Measurements from ENCODE around the gene POMC. TPM values are rescaled to one million over a fixed set of nuclear protein-coding genes. Genes with fewer than 3 reads are reported as not detected.

The POMC gene
- total RNA-seq, 1 experiment from 2014 or later: 1.6 TPM

DNA sequence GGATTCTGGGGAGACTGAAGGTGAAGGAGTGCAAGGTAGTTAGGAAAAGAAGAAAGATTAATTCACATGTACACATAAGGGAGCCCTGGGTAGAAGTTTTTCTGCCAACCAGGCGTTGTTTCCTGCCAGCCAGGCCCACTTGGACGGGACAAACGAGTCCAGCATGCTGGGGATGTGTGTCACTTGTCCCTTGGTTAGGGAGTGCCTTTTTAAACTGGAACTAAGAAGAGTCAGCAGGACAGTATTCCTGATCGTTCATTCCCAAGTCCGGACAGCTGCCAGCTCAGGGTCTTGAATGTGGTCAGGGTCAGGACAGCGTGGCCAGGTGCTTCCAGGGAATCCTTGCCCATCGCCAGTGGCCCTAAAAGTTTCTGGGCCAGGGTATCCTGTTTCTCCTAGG lies 43.2 kb downstream of the POMC start:
- Histone ChIP-seq H2BK12ac (ENCODE audit: insufficient read length, low read depth, low read length) (no peak overlapping the region), H2BK120ac (ENCODE audit: low read depth, low read length, poor library complexity, severe bottlenecking) (no peak overlapping the region), H3K9ac (ENCODE audit: extremely low read depth, insufficient read length, low read length) (no peak overlapping the region), H3K23me2 (ENCODE audit: insufficient read length, low read depth, low read length, poor library complexity, severe bottlenecking) (no peaks in the 10 kb centered on the region), H3K18ac (ENCODE audit: insufficient read length, low read depth, low read length) (no peak overlapping the region), H2BK5ac (ENCODE audit: insufficient read length, low read length) (no peak overlapping the region), H3K9me3 (ENCODE audit: control insufficient read depth, low read depth, low read length) (no peaks in the 10 kb centered on the region), H4K8ac (replicated peaks; ENCODE audit: insufficient read length, low read depth, low read length) (no peak overlapping the region), H4K5ac (ENCODE audit: insufficient read length, low read depth, low read length) (no peak overlapping the region), H3K27me3 (ENCODE audit: insufficient read depth, low read length) (no peaks in the 10 kb centered on the region), H3K56ac (ENCODE audit: insufficient read length, low read depth, low read length) (no peak overlapping the region), H2BK20ac (ENCODE audit: low read depth, low read length, poor library complexity, severe bottlenecking) (no peak overlapping the region), H3K27ac (ENCODE audit: insufficient read length, low read depth, low read length) (no peak overlapping the region), H4K20me1 (ENCODE audit: control insufficient read depth, insufficient read depth, insufficient read length) (no peaks in the 10 kb centered on the region), H2AK5ac (ENCODE audit: insufficient read length, low read length) (no peak overlapping the region), H3K4me2 (ENCODE audit: insufficient read depth, insufficient read length, low read length) (no peak overlapping the region), H2BK15ac (ENCODE audit: low read depth, low read length) (no peak overlapping the region), H3K4me1 (ENCODE audit: insufficient read depth, low read length) (no peaks in the 10 kb centered on the region; the same call in 1 of the 2 replicates), H2AFZ (ENCODE audit: low read length) (no peak overlapping the region), H3T11ph (ENCODE audit: low read length) (no peak overlapping the region), H4K91ac (ENCODE audit: insufficient read length, low read depth, low read length) (no peak overlapping the region), H3K79me1 (ENCODE audit: insufficient read depth, low read depth, low read length, poor library complexity, severe bottlenecking) (no peaks in the 10 kb centered on the region), H3K14ac (ENCODE audit: insufficient read depth, low read length) (no peak overlapping the region), H3K79me2 (ENCODE audit: insufficient read depth, low read length) (no peaks in the 10 kb centered on the region), H3K4ac (ENCODE audit: low read depth, low read length) (no peak overlapping the region), H3K23ac (ENCODE audit: insufficient read length, low read depth, low read length) (no peak overlapping the region)
- no peak for DNase-seq
- H3K4me3 Mint-ChIP-seq: no peak overlapping the region
- no CpG with 5 or more reads among the region's 7 CpGs for WGBS (ENCODE audit: extremely low coverage, insufficient read length, low lambda C conversion rate)
- peak overlapping the region in 1 of 3 experiments; percentile 3; a peak in 3 of 7 replicates for H3K27ac Mint-ChIP-seq
- TF ChIP-seq, protein P1, sequence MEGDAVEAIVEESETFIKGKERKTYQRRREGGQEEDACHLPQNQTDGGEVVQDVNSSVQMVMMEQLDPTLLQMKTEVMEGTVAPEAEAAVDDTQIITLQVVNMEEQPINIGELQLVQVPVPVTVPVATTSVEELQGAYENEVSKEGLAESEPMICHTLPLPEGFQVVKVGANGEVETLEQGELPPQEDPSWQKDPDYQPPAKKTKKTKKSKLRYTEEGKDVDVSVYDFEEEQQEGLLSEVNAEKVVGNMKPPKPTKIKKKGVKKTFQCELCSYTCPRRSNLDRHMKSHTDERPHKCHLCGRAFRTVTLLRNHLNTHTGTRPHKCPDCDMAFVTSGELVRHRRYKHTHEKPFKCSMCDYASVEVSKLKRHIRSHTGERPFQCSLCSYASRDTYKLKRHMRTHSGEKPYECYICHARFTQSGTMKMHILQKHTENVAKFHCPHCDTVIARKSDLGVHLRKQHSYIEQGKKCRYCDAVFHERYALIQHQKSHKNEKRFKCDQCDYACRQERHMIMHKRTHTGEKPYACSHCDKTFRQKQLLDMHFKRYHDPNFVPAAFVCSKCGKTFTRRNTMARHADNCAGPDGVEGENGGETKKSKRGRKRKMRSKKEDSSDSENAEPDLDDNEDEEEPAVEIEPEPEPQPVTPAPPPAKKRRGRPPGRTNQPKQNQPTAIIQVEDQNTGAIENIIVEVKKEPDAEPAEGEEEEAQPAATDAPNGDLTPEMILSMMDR (conservative IDR thresholded peaks at IDR 0.05): no peak
- no peaks in the 10 kb centered on the region for H3K27me3 Mint-ChIP-seq (ENCODE audit: low read depth)
- H3K9me3 Mint-ChIP-seq: peaks cover 0 to 3% of the 10 kb centered on the region in 2 experiments; a peak in 2 of 5 replicates
- H3K4me1 Mint-ChIP-seq: peaks cover 3 to 6% of the 10 kb centered on the region in 2 experiments
- peaks cover 4 to 8% (median 7%) of the 10 kb centered on the region in 3 experiments; a peak in 6 of 7 replicates for H3K36me3 Mint-ChIP-seq (ENCODE audit: insufficient read depth in 1 of 3, low read depth in 3 of 3)
